GM21360 (cell line): Measurements from ENCODE around the gene MAP6.

Experiments used
- ATAC-seq: cut with Tn5 transposase; IDR thresholded peaks from one replicate; pipeline ENCODE4 v1.9.1; 2021; ENCODE audit warnings: mild to moderate bottlenecking, moderate library complexity; ENCODE audit not compliant: unreplicated experiment

The MAP6 gene

DNA sequence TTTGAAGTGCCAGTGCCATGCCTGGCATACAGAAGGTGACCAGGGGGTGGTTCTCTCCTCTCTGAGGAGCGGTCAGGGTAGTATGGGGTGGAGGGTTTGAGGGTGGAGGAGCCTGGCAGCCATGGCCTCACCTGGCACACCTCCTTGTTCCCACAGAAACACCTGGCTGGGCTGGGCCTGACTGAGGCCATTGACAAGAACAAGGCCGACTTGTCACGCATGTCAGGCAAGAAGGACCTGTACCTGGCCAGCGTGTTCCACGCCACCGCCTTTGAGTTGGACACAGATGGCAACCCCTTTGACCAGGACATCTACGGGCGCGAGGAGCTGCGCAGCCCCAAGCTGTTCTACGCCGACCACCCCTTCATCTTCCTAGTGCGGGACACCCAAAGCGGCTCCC lies 97.2 kb downstream of the MAP6 start:
- no peak for ATAC-seq

DNA sequence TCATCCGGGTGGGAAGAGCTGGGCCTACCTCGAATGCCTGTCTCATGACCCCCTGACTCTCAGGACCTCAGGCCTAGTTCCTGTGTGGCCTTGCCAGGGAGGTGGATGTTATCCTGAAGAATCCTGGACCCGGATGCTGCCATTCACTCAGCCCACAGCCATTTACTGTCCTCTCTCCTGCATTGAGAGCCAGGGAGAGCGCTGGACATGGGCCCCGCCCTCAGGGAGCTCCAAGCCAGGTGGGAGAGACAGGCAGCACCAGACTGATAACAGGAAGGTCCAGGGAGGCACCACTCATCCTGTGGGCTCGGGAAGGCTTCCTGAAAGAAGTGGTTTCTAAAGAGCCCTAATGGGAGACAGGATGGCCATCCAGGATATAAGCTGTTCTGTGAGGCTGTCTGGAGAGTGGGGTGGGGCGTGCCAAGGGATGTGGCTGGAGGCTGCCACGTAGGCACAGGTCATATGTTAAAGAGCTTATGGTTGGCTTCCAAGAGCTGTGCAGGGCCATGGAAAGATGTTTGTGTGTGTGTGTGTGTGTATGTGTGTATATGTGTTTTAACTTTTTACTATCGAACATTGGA lies 98.2 kb downstream of the MAP6 start:
- ATAC-seq, result no peak

DNA sequence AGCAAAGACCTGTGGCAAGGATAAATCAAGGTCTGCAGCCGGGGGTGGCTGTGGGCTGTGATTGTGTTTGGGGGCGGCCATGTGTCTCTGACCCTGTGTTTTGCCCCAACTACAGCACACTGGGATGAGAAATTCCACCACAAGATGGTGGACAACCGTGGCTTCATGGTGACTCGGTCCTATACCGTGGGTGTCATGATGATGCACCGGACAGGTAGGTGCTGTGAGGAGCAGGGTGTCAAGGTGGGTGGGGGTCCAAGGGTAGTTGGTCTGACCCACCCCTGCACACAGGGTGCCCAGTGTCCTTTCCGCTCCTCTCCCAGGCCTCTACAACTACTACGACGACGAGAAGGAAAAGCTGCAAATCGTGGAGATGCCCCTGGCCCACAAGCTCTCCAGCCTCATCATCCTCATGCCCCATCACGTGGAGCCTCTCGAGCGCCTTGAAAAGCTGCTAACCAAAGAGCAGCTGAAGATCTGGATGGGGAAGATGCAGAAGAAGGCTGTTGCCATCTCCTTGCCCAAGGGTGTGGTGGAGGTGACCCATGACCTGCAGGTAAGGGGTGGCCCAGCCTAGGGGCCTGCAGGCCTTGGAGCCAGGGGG lies 100.1 kb downstream of the MAP6 start:
- no peak for ATAC-seq

DNA sequence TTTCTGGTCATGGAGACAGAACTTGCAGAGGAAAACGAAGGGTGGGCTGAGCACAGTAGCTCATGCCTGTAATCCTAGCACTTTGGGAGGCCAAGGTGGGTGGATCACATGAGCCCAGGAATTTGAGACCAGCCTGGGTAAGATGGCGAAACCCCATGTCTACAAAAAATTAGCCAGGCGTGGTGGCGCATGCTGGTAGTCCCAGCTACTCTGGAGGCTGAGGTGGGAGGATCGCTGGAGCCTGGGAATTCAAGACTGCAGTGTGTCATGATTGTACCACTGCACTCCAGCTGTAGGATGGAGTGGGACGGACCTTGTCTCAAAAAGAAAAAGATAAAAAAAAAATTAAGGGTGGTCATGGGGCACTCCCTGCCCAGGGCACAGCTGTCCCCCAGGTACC lies 100.9 kb downstream of the MAP6 start:
- ATAC-seq, result no peak

DNA sequence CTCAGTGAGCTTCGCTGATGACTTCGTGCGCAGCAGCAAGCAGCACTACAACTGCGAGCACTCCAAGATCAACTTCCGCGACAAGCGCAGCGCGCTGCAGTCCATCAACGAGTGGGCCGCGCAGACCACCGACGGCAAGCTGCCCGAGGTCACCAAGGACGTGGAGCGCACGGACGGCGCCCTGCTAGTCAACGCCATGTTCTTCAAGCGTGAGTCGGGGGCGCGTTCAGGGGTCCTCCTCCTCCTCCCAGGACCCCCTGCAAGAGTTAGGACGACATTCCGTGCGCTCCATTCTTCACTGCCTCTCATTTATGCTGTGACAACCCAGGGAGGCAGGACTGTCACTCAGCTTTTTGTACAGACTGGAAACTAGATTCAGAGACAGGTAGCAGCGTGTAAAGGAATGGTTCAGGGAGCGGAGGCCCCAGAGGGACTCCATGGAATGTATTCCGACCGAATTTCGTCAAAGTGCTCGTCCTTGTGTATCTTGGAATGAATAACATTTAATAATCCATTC lies 102.0 kb downstream of the MAP6 start:
- no peak for ATAC-seq

DNA sequence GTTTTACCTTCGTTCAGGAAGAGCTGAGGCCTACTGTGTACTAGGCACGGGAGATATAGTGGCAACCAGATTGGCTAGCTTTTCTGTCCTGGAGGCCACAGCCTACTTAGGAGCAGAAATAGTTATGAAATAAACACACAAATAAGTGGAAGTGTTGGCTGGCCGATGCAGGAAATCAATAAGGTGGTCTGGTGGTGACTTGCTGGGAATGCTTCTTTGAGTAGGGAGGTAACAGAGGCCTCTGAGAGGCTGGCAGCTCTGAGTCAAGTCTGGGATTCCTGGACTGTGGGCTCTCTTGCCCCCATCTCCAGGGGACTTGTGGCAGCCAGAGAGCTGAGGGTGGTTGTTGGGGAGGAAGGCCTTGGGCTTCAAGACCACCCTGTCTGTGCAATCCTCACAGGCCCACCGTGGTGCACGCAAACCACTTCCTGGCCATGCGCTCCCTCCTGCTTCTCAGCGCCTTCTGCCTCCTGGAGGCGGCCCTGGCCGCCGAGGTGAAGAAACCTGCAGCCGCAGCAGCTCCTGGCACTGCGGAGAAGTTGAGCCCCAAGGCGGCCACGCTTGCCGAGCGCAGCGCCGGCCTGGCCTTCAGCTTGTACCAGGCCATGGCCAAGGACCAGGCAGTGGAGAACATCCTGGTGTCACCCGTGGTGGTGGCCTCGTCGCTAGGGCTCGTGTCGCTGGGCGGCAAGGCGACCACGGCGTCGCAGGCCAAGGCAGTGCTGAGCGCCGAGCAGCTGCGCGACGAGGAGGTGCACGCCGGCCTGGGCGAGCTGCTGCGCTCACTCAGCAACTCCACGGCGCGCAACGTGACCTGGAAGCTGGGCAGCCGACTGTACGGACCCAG lies 102.7 kb downstream of the MAP6 start:
- ATAC-seq, result no peak

DNA sequence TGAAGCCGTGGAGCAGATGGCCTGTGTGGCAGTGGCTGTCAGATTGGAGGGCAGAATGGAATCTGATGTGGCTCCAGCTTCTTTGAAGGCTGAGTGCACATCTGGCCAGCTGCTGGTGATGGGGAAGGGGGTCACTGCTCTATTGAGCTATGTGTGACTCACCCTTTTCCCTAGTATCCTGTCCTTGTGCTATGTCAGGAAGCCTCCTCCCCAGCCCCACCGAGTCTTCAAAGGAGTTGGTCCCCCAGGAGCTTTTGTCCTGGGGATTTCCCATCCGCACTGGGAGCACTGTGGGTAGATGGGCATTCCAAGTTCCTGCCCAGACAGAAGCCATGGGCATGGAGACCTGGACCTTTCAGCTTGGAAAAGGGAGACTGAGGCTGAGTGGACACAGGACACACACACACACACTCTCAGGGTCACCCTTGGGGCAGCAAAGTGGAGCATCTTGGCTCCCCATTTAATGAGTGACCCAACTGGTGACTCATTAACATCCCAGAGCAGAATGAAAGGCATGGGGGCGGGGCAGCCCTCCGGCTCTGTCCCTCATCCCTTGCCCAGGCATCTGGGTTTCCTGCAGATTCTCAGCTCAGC lies 103.5 kb downstream of the MAP6 start:
- no peak for ATAC-seq

DNA sequence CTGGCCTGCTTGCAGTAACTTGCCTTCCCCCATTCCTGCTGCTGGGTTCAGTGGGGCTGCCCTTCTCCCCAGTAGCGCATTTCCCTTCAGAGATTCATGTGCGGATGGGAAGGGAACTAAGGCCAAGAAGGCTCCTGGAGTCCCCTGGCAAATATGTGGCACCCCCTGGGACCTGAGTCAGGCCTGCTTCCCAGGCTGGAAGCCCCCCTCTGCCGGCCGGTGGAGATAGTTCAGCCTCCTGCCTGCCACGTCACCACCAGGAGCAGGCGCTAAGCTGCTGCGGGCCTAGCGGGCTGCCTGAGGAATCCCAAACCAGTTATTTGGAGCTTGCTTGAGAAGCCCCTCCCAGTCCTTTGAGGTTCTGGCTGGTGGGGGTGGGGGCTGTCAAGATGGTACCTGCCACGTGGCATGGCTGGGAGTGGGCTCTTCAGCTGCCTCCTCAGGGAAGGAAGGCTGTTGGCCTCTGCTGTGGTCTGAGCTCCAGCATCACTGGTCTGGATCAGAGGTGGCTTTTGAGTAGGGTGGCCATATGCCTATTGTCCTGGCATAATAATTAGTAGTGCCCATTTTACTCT lies 104.8 kb downstream of the MAP6 start:
- no peak for ATAC-seq

DNA sequence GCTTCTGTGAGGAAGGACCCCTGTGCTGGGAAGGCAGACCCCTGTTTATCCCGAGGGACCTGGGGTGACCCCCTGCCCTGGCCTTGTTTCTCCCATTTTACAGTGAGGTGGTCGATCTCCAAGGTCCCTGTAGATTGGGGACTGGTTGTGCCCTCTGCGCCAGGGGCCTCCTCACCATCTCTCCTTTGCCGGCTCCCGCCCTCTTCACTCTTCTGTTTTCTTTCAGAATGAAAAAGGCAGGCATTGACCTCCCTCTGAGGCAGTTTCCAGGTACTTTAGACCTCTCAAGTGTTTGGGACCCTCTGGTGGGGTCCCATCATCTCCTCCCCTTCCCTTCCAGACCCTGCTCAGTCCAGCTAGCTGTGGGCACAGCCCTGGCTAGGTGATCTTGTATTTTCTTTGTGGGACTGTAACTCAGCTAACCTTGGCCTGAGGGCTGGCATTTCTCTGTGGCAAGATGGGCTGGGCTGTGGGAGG lies 105.3 kb downstream of the MAP6 start:
- ATAC-seq, result no peak

DNA sequence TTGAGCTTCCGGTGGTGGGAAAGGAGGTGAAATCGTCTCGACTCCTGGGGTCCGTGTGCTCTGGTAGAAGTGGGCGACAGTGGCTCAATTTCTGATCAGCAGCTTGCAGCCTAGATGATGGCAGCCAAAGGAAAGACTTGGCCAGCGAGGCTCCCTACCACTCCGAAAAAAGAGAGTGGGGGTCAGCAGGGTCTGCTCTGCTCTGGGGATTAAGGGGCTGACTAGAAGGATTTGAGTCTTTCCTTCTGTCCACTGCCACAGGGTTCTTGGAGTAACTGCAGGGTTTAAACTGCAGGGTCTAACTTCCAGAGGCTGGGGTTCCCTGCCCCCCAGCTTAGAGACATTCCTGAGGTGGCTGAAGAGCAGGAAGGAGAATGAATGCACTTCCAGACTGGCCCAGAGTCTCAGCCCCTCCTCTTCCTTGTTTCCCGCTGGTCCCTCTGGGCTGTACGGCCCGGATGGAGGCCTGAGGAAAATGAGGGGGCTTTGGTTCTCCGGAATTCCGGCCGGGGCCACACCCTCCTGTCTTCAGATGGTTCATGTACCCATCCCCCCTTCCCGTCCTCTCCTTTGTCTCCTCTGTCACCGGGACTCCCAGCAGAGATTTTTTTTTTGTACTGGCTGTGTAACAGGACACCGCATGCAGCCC lies 105.9 kb downstream of the MAP6 start:
- ATAC-seq, result no peak

DNA sequence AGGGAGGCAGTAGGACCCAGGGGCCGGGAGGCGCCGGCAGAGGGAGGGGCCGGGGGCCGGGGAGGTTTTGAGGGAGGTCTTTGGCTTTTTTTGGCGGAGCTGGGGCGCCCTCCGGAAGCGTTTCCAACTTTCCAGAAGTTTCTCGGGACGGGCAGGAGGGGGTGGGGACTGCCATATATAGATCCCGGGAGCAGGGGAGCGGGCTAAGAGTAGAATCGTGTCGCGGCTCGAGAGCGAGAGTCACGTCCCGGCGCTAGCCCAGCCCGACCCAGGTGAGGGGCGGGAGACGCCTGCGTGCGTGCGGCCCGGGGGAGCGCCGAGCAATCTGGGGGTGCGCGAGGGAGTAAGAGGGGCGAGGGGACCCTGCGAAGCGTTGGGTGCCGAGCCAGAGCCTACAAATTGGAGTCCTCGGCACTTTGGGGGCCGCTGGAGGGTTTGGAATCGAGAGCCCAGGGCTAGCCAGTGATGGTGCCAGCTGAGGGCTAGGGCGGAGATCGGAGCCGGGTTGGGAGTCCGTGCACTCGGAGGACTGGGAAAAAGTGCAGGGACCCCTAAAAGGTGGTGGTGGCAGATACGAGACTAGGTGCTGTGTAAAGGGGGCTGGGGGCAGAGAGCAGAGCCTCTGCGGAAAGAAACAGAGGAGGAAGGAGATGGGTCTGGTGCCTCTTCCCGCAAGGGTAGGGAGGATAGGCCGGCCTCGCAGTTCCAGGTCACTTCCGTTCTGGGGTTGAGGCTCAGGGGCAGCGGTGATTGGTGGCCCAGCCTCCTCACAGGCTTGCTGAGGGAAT lies 106.6 kb downstream of the MAP6 start, which contains the start of gene SERPINH1:
Gene SERPINH1, plus strand, starts transcription at position 206 of the 788 bp plus-strand sequence. CDS start 4,097 bp downstream, outside the sequence.
- ATAC-seq, result peak; percentile 65

DNA sequence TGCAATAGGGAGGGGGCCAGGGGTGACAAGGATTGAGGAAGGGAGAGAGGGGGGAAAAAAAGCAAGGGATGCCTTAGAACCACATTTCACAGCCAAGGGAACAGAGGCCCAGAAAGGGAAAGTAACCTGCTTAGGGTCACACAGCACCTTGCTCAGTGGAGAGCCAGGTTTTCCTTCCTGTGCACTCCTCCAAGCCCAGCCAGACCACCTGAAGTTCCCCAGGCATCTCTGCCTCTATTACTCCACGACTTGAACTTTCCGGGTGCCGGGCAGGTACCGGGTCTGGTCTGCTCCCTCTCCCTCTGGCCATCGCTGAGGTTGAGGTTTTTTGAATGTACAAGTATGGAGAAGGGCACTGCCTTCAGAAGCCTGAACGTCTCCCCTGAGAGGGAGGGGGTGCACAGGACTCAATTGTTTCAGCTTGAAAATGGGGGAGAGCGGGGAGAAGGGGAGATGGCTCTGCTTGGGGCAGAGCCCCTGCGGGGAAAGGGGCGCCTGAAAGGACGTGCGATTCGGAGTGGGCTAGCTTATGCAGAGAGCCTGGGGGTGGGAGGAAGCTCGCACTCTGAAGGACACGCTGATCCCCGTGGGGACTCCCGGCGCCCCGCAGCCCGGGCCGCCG lies 107.3 kb downstream of the MAP6 start:
- ATAC-seq, result no peak

DNA sequence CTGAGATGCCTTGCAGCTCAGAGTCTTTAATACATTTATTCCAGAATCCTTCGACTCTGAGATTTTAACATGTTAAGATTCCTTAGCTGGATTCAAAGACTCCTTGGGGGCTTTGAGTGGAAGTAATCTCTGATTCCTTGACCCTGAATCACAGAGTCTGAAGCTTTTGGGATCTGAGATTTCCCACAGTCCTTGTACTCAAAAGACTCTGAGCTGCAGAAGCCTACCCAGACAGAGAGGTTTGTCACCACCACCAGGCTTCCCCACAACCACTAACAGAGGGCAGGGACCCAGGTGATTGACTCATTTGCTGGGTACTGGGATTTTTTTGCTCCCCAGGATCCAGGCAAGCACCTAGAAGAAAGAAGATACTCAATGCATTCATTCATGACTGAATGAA lies 108.2 kb downstream of the MAP6 start:
- no peak for ATAC-seq

DNA sequence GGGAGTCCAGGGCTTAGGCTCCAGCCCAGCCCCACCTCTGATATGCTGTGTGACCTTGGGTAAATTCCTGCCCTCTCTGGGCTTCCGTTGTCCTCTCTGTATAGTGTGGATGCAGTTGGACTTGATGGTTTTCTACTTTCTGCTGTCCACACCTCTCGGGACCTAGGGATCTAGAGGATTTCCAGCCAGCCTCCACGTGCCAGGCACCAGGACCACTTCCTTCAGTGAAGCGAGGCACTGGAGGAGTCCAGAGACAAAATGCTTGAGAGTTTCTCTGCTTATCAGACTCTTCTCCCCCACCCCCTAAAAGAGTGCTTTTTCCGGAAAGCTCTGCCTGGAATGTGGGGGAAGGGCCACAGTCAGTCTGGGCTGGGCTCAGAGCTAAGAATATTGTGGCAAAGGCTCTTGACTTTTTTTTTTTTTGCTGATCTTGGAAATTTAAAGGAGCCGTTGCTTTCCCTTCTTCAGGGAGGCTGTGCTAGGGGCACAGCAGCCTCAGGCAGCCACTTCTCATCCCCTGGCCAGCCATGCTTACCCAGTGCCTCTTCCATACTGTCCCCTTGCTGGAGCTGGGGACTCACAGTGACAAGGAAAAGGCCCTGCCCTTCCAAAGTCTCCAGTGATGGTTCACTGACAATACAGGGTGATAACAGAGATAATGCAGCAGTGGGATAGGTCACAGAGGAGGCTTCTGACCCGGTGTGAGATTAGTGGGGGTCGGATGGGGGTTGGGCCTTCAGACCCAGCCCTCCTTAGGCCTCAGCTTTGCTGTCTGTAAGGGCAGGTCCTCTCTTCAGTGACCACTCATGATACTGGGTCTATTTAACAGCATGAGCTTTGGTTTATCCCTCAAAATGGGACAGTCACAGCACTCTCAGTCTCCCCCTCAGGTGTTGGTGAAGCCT lies 109.6 kb downstream of the MAP6 start:
- no peak for ATAC-seq

DNA sequence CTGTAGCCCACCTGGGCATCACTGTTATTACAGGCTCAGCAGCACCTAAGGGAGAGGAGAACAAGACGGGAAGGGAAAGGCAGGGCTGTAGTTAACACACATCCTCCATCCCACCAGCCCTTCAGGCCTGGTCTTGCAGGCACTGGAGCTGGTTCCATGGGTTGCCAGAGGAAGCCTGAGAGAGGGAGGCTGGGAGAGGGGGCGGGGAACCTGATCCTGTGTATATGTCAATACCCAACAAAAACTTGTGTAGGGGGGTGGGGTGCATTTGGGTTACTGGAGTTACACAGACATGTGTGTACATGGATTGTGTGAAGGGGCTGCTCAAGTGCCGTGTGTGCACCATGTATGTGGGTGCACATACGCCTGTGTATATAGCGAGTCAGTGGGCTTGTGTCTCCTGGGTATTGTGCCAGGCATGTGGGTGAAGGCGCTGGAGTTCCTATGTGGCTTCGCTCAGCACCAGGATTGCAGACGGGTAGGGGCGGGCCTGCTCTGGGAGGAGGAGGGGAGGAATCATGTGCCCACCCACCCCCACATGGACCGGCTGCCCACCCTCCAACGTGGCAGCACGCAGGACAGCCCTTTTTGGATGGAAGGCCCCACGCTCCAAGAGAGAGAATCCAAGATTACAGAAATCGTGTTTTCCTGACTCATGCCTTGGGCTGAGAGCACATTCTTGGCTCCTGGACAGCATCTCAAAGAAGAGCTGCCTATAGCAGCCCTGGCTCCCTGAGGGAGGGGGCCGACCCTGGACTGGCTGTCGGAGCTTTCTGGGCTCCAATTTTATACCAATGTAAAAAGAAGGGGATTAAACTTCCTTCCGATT lies 111.0 kb downstream of the MAP6 start:
- no peak for ATAC-seq

DNA sequence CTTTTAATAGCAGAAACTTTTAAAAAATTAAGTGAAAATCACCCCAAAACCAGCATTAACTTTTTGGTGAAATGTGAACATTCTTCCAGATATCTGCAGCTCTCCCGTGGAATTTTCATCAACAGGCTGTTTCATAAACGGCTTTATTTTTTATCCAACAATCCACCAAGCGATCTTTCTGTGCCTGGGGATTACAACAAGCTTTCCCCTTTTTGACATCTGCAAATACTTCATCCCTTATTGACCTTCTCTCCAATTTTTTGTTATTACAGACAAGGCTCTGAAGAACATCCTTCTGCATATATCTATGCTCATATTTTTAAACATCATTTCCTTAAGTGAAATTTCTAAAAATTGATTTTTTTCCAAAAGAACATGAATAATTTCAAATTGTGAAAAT lies 112.6 kb downstream of the MAP6 start:
- ATAC-seq, result no peak

DNA sequence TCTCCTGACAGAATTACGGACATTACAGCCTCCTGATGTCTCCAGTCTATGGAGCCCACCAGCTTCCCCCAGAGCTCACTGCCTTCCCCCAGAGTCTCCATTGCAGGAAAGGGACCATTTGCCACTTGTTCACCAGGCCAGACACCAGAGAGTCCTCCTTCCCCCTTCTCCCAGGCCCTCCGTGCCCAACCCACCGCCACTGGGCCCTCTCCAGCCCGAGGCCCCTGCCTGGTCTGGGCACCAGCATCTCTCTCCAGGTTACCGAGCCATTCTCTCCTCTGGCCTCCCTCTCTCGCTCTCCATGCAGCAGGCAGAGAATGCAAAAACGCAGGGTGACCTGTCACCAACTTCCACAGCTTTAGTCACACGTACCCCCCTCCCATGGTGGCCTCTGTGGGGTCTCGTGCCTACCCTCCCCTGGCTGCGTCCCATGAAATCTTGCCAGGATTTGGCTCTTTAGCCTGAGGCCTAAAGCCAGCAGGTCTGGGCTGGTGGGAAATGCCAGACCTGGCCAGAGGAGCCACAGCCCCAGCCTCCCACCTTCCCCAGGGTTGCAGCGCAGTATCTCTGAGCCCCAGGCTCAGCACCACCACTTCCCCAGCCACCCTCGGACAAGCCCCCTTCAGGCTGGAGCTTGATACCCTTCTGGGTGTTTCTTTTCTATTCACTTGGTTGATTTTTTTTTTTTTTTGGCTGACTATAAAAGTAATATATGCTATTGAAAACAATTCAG lies 113.6 kb downstream of the MAP6 start:
- ATAC-seq, result no peak
